ENCODE results near the gene COMMD3.
A peak's percentile ranks its signal among the peaks of the same experiment; 100 is the strongest.
"Not testable (repeated sequence)": the region's sequence is repeated elsewhere in the genome, so short reads cannot be mapped to it uniquely, and the experiment has no call there.

The COMMD3 gene

GRCh38 chr10:22316286-22317075 is at the start of gene COMMD3:
TSS of gene COMMD3 (plus strand) at chr10:22316388. CDS start at chr10:22316418, 30 bp downstream.
- DNase-seq (ENCODE audit: low read depth in 1 of 2, low spot score in 1 of 2) = peak; percentile 53 to 67

- DNase-seq (ENCODE audit: low read depth in 1 of 2, low spot score in 1 of 2) = no peak
These were observed 47.7 kb upstream of the COMMD3 start for GRCh38 chr10:22268503-22268902.

GRCh38 chr10:22271786-22272185 is 44.4 kb upstream of the COMMD3 start:
- no peak for DNase-seq (ENCODE audit: low read depth in 1 of 2, low spot score in 1 of 2)

- DNase-seq (ENCODE audit: low read depth in 1 of 2, low spot score in 1 of 2) = no peak
These were observed 37.8 kb upstream of the COMMD3 start for GRCh38 chr10:22278441-22278782.

- no peak for DNase-seq (ENCODE audit: low read depth in 1 of 2, low spot score in 1 of 2)
These were observed 36.1 kb upstream of the COMMD3 start for GRCh38 chr10:22280078-22280477.

- DNase-seq (ENCODE audit: low read depth in 1 of 2, low spot score in 1 of 2) = no peak
These were observed 31.1 kb upstream of the COMMD3 start for GRCh38 chr10:22285130-22285529.

- DNase-seq (ENCODE audit: low read depth in 1 of 2, low spot score in 1 of 2) = no peak
These were observed 22.3 kb upstream of the COMMD3 start for GRCh38 chr10:22293747-22294404.

GRCh38 chr10:22294694-22295093 is 21.5 kb upstream of the COMMD3 start:
- no peak for DNase-seq (ENCODE audit: low read depth in 1 of 2, low spot score in 1 of 2)

GRCh38 chr10:22301193-22301592 is 15.0 kb upstream of the COMMD3 start:
- no peak for DNase-seq (ENCODE audit: low read depth in 1 of 2, low spot score in 1 of 2)

GRCh38 chr10:22303461-22303860 is 12.7 kb upstream of the COMMD3 start:
- no peak for DNase-seq (ENCODE audit: low read depth in 1 of 2, low spot score in 1 of 2)

- DNase-seq (ENCODE audit: low read depth in 1 of 2, low spot score in 1 of 2) = no peak
These were observed 10.5 kb upstream of the COMMD3 start for GRCh38 chr10:22305721-22306120.

- DNase-seq (ENCODE audit: low read depth in 1 of 2, low spot score in 1 of 2) = no peak
These were observed 7.8 kb upstream of the COMMD3 start for GRCh38 chr10:22308390-22308789.

- no peak for DNase-seq (ENCODE audit: low read depth in 1 of 2, low spot score in 1 of 2)
These were observed 6.8 kb upstream of the COMMD3 start for GRCh38 chr10:22309180-22310000.

- not testable (repeated sequence) for DNase-seq (ENCODE audit: low read depth in 1 of 2, low spot score in 1 of 2)
These were observed 6.2 kb upstream of the COMMD3 start for GRCh38 chr10:22310012-22310411.

- no peak for DNase-seq (ENCODE audit: low read depth in 1 of 2, low spot score in 1 of 2)
These were observed 5.3 kb upstream of the COMMD3 start for GRCh38 chr10:22310928-22311327.

- DNase-seq (ENCODE audit: low read depth in 1 of 2, low spot score in 1 of 2) = no peak
These were observed 1.3 kb upstream of the COMMD3 start for GRCh38 chr10:22314852-22315251.

GRCh38 chr10:22315455-22316285 is 518 bp upstream of the COMMD3 start:
- DNase-seq (ENCODE audit: low read depth in 1 of 2, low spot score in 1 of 2) = no peak

GRCh38 chr10:22317076-22317370 is 835 bp downstream of the COMMD3 start:
- no peak for DNase-seq (ENCODE audit: low read depth in 1 of 2, low spot score in 1 of 2)

GRCh38 chr10:22317771-22318565 is 1.8 kb downstream of the COMMD3 start:
- no peak for DNase-seq (ENCODE audit: low read depth in 1 of 2, low spot score in 1 of 2)

- no peak for DNase-seq (ENCODE audit: low read depth in 1 of 2, low spot score in 1 of 2)
These were observed 2.6 kb downstream of the COMMD3 start for GRCh38 chr10:22318772-22319171.

All from stimulated activated CD4-positive, alpha-beta T cell treated with anti-CD3 and anti-CD28 coated beads, Interleukin-15, amount 100 ng/mL, for 1 hour (primary cell).